Smooth muscle cell (in vitro differentiated cells): ENCODE data around the gene RPS6KA2. TPM values are rescaled to one million over a fixed set of nuclear protein-coding genes. Genes with fewer than 3 reads are reported as not detected.

Experiments used
- DNase-seq: peaks from one replicate; lab custom pipeline; 2025; ENCODE audit not compliant: unreplicated experiment; lab: John Stamatoyannopoulos, UW
- H2AFZ ChIP-seq: fragments of 200-600 bp; sonication (generic); 2 replicates; pipeline ENCODE4 v1.6.0; 2016; ENCODE audit warnings: antibody characterized with exemption, low read depth, mild to moderate bottlenecking
- H3F3A ChIP-seq: fragments of 200-600 bp; sonication (generic); 2 replicates; pipeline ENCODE4 v1.6.0; 2017; ENCODE audit warnings: antibody characterized with exemption, low read depth
- H3K27ac ChIP-seq: fragments of 200-600 bp; sonication (generic); 2 replicates; pipeline ENCODE4 v1.5.1; 2016; ENCODE audit warnings: low read depth, mild to moderate bottlenecking
- H3K27me3 ChIP-seq: fragments of 200-600 bp; sonication (generic); 2 replicates; pipeline ENCODE4 v1.6.1; 2016; ENCODE audit warnings: low read depth, mild to moderate bottlenecking
- H3K36me3 ChIP-seq: fragments of 200-600 bp; sonication (generic); 2 replicates; pipeline ENCODE4 v1.5.1; 2016; ENCODE audit warnings: low read depth
- H3K4me1 ChIP-seq: fragments of 200-600 bp; sonication (generic); 2 replicates; pipeline ENCODE4 v1.5.1; 2016; ENCODE audit warnings: low read depth
- H3K4me2 ChIP-seq: fragments of 200-600 bp; sonication (generic); 2 replicates; pipeline ENCODE4 v1.6.0; 2016; ENCODE audit warnings: mild to moderate bottlenecking
- H3K4me3 ChIP-seq: fragments of 200-600 bp; sonication (generic); 2 replicates; pipeline ENCODE4 v1.5.1; 2016; ENCODE audit warnings: mild to moderate bottlenecking
- H3K79me2 ChIP-seq: fragments of 200-600 bp; sonication (generic); 2 replicates; pipeline ENCODE4 v1.6.0; 2016; ENCODE audit warnings: low read depth, mild to moderate bottlenecking
- H3K9ac ChIP-seq: fragments of 200-600 bp; sonication (generic); 2 replicates; pipeline ENCODE4 v1.6.0; 2016; ENCODE audit warnings: low read depth
- H3K9me3 ChIP-seq: fragments of 200-600 bp; sonication (generic); replicated peaks from 2 replicates; pipeline ENCODE4 v1.5.1; 2016; ENCODE audit warnings: low read depth
- H4K20me1 ChIP-seq: fragments of 200-600 bp; sonication (generic); 2 replicates; pipeline ENCODE4 v1.6.0; 2016; ENCODE audit warnings: low read depth
- WGBS: methylation state at CpG from one replicate; pipeline ENCODE4 v1.1.7; 2016; ENCODE audit warnings: low lambda C conversion rate; 5-methylcytosine and 5-hydroxymethylcytosine counted together
- polyA plus RNA-seq: library from polyadenylated mRNA; unstranded; fragments of >200 nt; fragmentation: Nextera tagmentation; extraction: Ambion mirVana; gene quantifications from 2 replicates; pipeline ENCODE4 v1.2.1, GENCODE V29; 2016
- total RNA-seq: library from RNA; depleted of rRNA; stranded (reverse); fragments of >200 nt; gene quantifications from 2 replicates; pipeline ENCODE4 v1.2.3, GENCODE V29; 2014
- TF ChIP-seq, protein P1 (sequence below): fragments of 200-600 bp; sonication (generic); IDR thresholded peaks from 2 replicates; pipeline ENCODE4 v1.5.1; 2017; ENCODE audit warnings: borderline replicate concordance, mild to moderate bottlenecking, antibody characterized with exemption; ENCODE audit not compliant: insufficient read depth, poor library complexity, severe bottlenecking

The RPS6KA2 gene
- total and polyA plus RNA-seq, 2 experiments from 2014 or later = 7.8 to 10.4 TPM

DNA sequence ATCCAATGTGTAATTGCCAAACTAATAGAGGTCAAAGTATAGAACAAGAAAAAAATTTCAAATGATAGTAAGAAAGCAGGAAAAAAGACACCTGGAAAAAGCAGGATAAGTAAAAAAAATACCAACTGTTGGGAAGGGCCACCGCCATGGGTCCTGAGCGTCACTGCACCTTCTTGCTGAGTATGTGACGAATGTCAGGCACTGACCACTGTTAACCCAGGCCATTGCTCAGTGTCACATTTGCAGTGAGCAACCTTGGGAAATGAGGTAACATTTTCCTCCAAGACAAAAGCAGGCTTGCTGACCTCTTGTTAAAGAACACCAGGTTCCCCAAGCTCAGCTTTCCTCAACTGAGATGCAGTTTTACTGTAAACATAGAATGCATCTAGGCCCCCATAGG lies 15.6 kb upstream of the RPS6KA2 start:
- Histone ChIP-seq H3K4me1 (no peaks in the 10 kb centered on the region), H3K9me3 (no peaks in the 10 kb centered on the region), H3K27me3 (no peaks in the 10 kb centered on the region), H3K36me3 (no peaks in the 10 kb centered on the region), H3K9ac (no peak overlapping the region), H4K20me1 (no peaks in the 10 kb centered on the region), H3K4me3 (no peak overlapping the region), H3K27ac (no peak overlapping the region), H3F3A (no peaks in the 10 kb centered on the region), H2AFZ (no peak overlapping the region), H3K4me2 (no peak overlapping the region), H3K79me2 (no peaks in the 10 kb centered on the region)
- TF ChIP-seq, protein P1, sequence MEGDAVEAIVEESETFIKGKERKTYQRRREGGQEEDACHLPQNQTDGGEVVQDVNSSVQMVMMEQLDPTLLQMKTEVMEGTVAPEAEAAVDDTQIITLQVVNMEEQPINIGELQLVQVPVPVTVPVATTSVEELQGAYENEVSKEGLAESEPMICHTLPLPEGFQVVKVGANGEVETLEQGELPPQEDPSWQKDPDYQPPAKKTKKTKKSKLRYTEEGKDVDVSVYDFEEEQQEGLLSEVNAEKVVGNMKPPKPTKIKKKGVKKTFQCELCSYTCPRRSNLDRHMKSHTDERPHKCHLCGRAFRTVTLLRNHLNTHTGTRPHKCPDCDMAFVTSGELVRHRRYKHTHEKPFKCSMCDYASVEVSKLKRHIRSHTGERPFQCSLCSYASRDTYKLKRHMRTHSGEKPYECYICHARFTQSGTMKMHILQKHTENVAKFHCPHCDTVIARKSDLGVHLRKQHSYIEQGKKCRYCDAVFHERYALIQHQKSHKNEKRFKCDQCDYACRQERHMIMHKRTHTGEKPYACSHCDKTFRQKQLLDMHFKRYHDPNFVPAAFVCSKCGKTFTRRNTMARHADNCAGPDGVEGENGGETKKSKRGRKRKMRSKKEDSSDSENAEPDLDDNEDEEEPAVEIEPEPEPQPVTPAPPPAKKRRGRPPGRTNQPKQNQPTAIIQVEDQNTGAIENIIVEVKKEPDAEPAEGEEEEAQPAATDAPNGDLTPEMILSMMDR = no peak
- WGBS = 93% methylated on average over 3 of the region's 3 CpGs
- DNase-seq = no peak

DNA sequence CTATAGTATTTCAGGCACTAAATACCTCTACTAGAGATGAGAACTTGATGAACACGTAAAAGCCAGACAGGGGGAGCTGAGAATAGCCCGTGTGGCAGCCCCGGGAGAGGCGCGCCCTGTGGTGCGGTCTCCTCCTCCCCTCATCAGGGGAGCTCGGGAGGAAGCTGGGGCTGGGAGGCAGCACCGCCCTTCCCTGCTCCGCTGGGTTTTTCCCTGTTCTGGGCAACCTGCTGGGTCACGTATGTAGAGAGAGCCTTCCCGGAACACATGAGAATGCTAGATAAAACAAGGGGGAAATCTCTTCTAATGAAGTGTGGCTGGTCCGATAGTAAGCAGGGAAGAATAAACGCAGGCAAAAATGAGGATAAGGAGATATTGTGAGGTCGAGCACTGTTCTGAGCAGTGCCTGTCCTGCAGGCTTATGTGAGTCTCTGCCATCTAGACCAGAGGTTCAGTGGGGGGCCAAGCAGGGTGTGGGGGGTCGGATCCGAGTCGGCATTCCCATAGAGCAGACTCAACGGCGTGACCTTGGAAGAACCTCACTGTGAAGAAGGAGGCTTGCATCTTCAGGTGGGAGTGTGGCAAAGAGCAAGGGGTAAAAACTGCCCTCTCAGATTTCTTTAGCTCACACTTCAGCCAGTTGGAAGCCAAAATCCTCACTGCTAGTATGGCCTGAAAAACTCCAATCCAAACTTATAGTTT lies 13.4 kb upstream of the RPS6KA2 start:
- no peak for DNase-seq
- no peaks in the 10 kb centered on the region for H3K36me3 ChIP-seq
- no peaks in the 10 kb centered on the region for H3K79me2 ChIP-seq
- 68% methylated on average over 19 of the region's 19 CpGs for WGBS
- no peak overlapping the region for H3K9ac ChIP-seq
- TF ChIP-seq, protein P1 = no peak
- H3K27ac ChIP-seq = no peak overlapping the region
- H3K4me1 ChIP-seq = no peaks in the 10 kb centered on the region
- no peaks in the 10 kb centered on the region for H4K20me1 ChIP-seq
- no peaks in the 10 kb centered on the region for H3F3A ChIP-seq
- H3K27me3 ChIP-seq = no peaks in the 10 kb centered on the region
- H2AFZ ChIP-seq = no peak overlapping the region
- no peak overlapping the region for H3K4me2 ChIP-seq
- H3K9me3 ChIP-seq = no peaks in the 10 kb centered on the region
- no peak overlapping the region for H3K4me3 ChIP-seq

DNA sequence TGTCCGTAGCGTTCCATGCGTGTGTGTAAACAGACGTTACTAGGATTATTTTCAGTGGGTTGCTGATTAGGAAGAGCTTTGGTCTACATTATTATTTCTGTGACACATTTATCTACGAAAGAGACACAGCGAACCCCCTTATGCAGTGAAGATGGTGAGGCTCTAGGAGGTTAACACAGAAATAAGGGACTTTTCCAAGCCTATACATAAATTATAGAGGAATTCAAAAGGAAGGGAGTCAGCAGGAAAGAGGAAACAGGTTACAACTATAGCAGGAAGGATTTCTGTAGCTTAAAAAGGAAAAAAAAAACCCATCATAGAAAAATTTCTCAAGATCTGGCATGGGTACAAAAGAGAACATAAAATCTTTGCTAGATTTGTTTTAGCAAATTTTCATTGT lies 12.9 kb upstream of the RPS6KA2 start:
- no peak overlapping the region for H3K27ac ChIP-seq
- H3K4me1 ChIP-seq = no peaks in the 10 kb centered on the region
- H3K36me3 ChIP-seq = no peaks in the 10 kb centered on the region
- no peak overlapping the region for H3K4me2 ChIP-seq
- no peak overlapping the region for H2AFZ ChIP-seq
- H3K9ac ChIP-seq = no peak overlapping the region
- H4K20me1 ChIP-seq = no peaks in the 10 kb centered on the region
- TF ChIP-seq, protein P1 = no peak
- no peaks in the 10 kb centered on the region for H3K79me2 ChIP-seq
- no peak for DNase-seq
- WGBS = 80% methylated on average over 6 of the region's 6 CpGs
- H3K9me3 ChIP-seq = no peaks in the 10 kb centered on the region
- H3F3A ChIP-seq = no peaks in the 10 kb centered on the region
- H3K27me3 ChIP-seq = no peaks in the 10 kb centered on the region
- H3K4me3 ChIP-seq = no peak overlapping the region

DNA sequence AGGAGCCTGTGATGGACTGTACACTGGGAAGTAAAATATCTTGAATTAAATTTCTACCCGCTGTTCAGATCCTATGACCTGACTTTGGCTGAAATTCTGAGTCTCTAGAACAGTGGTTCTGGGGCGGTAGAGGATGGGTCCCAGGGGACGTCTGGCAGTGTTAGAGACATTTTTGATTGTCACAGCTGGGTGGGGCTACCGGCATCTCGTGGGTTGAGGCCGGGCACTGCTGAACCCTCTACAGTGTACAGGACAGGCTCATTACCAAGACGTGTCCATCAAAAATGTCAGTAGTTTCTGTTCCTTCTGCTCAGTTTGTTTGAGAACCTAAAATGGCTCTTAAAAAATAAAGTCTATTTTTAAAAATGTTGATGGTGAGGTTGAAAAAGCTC lies 11.5 kb upstream of the RPS6KA2 start:
- no peak overlapping the region for H3K4me3 ChIP-seq
- H3F3A ChIP-seq = no peaks in the 10 kb centered on the region
- no peak for DNase-seq
- H3K4me2 ChIP-seq = no peak overlapping the region
- no peaks in the 10 kb centered on the region for H3K36me3 ChIP-seq
- H3K27me3 ChIP-seq = no peaks in the 10 kb centered on the region
- no peaks in the 10 kb centered on the region for H3K79me2 ChIP-seq
- WGBS = 95% methylated on average over 7 of the region's 7 CpGs
- H3K9ac ChIP-seq = no peak overlapping the region
- TF ChIP-seq, protein P1 = no peak
- no peaks in the 10 kb centered on the region for H3K4me1 ChIP-seq
- no peak overlapping the region for H2AFZ ChIP-seq
- no peaks in the 10 kb centered on the region for H3K9me3 ChIP-seq
- no peak overlapping the region for H3K27ac ChIP-seq
- no peaks in the 10 kb centered on the region for H4K20me1 ChIP-seq
